Measurements from ENCODE around the gene NELFE. TPM values are rescaled to one million over a fixed set of nuclear protein-coding genes. Genes with fewer than 3 reads are reported as not detected.

The NELFE gene
- total RNA-seq, 1 experiment from 2014 or later = 91.4 TPM

GRCh38 chr6:31952890-31953289, 5.9 kb downstream of the NELFE start:
- Histone ChIP-seq H3K23me2 (ENCODE audit: insufficient read length, low read depth, low read length, poor library complexity, severe bottlenecking) (no peaks in the 10 kb centered on the region), H2AK5ac (ENCODE audit: insufficient read length, low read length) (no peak overlapping the region), H2AFZ (ENCODE audit: low read length) (no peak overlapping the region), H3K9ac (ENCODE audit: extremely low read depth, insufficient read length, low read length) (no peak overlapping the region), H2BK5ac (ENCODE audit: insufficient read length, low read length) (no peak overlapping the region), H3K79me2 (ENCODE audit: insufficient read depth, low read length) (no peaks in the 10 kb centered on the region; the same call in 1 of the 2 replicates), H3K27ac (ENCODE audit: insufficient read length, low read depth, low read length) (no peak overlapping the region), H3K14ac (ENCODE audit: insufficient read depth, low read length) (no peak overlapping the region), H3K4ac (ENCODE audit: low read depth, low read length) (no peak overlapping the region), H4K91ac (ENCODE audit: insufficient read length, low read depth, low read length) (no peak overlapping the region), H3K27me3 (ENCODE audit: insufficient read depth, low read length) (no peaks in the 10 kb centered on the region), H3K4me1 (ENCODE audit: insufficient read depth, low read length) (0 out of 2 replicates have a peak, but pooled peaks cover under 1% of the 10 kb centered on the region), H3K9me3 (ENCODE audit: control insufficient read depth, low read depth, low read length) (no peaks in the 10 kb centered on the region), H3T11ph (ENCODE audit: low read length) (no peak overlapping the region), H3K18ac (ENCODE audit: insufficient read length, low read depth, low read length) (no peak overlapping the region), H3K79me1 (ENCODE audit: insufficient read depth, low read depth, low read length, poor library complexity, severe bottlenecking) (peaks cover under 1% of the 10 kb centered on the region), H3K23ac (ENCODE audit: insufficient read length, low read depth, low read length) (no peak overlapping the region), H4K5ac (ENCODE audit: insufficient read length, low read depth, low read length) (no peak overlapping the region), H2BK20ac (ENCODE audit: low read depth, low read length, poor library complexity, severe bottlenecking) (no peak overlapping the region), H3K56ac (ENCODE audit: insufficient read length, low read depth, low read length) (no peak overlapping the region), H4K8ac (replicated peaks; ENCODE audit: insufficient read length, low read depth, low read length) (no peak overlapping the region), H4K20me1 (ENCODE audit: control insufficient read depth, insufficient read depth, insufficient read length) (peaks cover 2% of the 10 kb centered on the region), H2BK15ac (ENCODE audit: low read depth, low read length) (no peak overlapping the region), H2BK120ac (ENCODE audit: low read depth, low read length, poor library complexity, severe bottlenecking) (no peak overlapping the region), H2BK12ac (ENCODE audit: insufficient read length, low read depth, low read length) (no peak overlapping the region), H3K4me2 (ENCODE audit: insufficient read depth, insufficient read length, low read length) (no peak overlapping the region)
- Mint-ChIP-seq H3K4me1 (peaks cover 4% of the 10 kb centered on the region in 2 experiments), H3K9me3 (no peaks in the 10 kb centered on the region), H3K36me3 (ENCODE audit: insufficient read depth in 1 of 3, low read depth in 3 of 3) (peaks cover 23 to 66% (median 61%) of the 10 kb centered on the region in 3 experiments), H3K27me3 (ENCODE audit: low read depth) (peaks cover 10% of the 10 kb centered on the region), H3K27ac (peak overlapping the region in 1 of 3 experiments; percentile 67; a peak in 3 of 7 replicates), H3K4me3 (no peak overlapping the region)
- no peak for TF ChIP-seq CTCF (conservative IDR thresholded peaks at IDR 0.05)
- DNase-seq = no peak
- no CpG with 5 or more reads among the region's 5 CpGs for WGBS (ENCODE audit: extremely low coverage, insufficient read length, low lambda C conversion rate)

All from H9 (cell line).